D721Med (cell line): ENCODE results near the gene C2CD4A.
"Not testable (repeated sequence)": the region's sequence is repeated elsewhere in the genome, so short reads cannot be mapped to it uniquely, and the experiment has no call there.

ENCODE experiments used
- DNase-seq: peaks from one replicate; pipeline ENCODE4 v3.0.0; 2011; ENCODE audit warnings: low spot score; ENCODE audit not compliant: insufficient read length
- FAIRE-seq: peaks from 2 replicates; lab custom pipeline; 2011; peaks lifted over from hg19 to GRCh38; lab: Jason Lieb, UNC
- TF ChIP-seq, protein P1 (sequence below): IDR thresholded peaks from 2 replicates; pipeline ENCODE4 v1.5.1; 2012; ENCODE audit warnings: mild to moderate bottlenecking, control low read depth; ENCODE audit not compliant: insufficient read depth; ENCODE audit errors: missing control alignments

C2CD4A gene

DNA sequence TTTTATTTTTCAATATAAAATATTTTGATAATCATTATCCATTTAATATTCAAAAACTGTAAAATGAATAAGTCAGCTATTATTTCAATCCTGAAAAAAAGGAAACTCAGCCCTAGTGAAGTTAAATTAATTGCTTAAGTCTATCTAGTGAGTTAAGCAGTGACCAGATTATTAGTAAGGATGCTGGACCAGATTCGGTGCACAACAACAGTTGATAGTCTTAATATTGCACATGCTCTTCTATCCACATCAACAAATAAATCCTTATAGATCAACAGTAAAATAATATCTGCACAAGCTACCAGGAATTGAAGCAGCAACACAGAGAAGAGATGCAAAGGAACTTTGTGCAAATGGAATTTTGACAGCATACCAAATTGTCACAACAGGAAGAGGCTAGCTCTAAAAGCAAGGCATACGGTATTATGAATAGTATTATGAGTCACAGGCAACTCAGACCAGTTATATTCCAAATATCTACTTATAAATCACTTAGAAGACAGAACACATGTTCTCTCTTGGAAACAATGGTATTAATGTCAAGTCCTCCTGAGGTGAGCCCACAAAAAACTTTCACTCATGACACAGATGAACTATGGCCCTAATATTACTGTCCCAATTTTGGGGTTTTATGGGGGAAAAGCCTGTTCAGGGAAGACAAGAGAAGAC lies 31.4 kb upstream of the C2CD4A start:
- TF ChIP-seq, protein P1, sequence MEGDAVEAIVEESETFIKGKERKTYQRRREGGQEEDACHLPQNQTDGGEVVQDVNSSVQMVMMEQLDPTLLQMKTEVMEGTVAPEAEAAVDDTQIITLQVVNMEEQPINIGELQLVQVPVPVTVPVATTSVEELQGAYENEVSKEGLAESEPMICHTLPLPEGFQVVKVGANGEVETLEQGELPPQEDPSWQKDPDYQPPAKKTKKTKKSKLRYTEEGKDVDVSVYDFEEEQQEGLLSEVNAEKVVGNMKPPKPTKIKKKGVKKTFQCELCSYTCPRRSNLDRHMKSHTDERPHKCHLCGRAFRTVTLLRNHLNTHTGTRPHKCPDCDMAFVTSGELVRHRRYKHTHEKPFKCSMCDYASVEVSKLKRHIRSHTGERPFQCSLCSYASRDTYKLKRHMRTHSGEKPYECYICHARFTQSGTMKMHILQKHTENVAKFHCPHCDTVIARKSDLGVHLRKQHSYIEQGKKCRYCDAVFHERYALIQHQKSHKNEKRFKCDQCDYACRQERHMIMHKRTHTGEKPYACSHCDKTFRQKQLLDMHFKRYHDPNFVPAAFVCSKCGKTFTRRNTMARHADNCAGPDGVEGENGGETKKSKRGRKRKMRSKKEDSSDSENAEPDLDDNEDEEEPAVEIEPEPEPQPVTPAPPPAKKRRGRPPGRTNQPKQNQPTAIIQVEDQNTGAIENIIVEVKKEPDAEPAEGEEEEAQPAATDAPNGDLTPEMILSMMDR, result no peak
- DNase-seq, result no peak
- FAIRE-seq, result no peak

DNA sequence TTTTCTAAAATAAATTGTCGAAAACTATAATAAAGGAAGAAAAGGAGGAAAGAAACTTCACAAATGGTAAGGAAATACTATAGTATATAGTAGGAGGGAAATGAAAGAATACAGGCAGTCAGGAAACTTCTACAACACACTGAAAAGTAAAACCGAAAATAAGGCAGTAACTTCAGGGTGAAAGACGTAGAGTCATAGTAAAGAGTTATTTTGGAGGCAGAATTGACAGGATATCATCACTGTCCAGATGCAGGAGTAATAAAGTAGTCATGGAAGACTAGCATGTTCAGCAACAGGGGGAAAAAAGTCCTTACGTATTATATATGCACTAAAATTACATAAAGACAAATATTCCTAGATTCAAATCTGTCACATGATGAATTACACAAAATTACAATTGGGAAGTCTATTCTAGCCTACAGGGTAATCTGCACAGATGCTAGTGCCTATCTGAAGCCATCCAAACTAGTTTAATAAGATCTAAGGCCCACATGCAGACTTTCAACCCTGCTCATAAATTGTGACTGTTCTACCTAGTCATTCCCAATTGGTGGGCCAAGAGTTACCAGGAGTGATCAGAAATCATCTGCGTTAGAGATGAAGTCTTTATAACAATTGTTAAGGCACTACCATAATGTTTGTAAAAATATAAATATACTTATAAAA lies 20.6 kb upstream of the C2CD4A start:
- no peak for FAIRE-seq
- DNase-seq, result no peak
- TF ChIP-seq, protein P1, result no peak

GRCh38 chr15:62047282-62047827 lies 19.4 kb upstream of the C2CD4A start:
- TF ChIP-seq, protein P1, result no peak
- FAIRE-seq (no peak), DNase-seq (no peak)

GRCh38 chr15:62048254-62048653 lies 18.5 kb upstream of the C2CD4A start:
- FAIRE-seq, DNase-seq: not testable (repeated sequence)

DNA sequence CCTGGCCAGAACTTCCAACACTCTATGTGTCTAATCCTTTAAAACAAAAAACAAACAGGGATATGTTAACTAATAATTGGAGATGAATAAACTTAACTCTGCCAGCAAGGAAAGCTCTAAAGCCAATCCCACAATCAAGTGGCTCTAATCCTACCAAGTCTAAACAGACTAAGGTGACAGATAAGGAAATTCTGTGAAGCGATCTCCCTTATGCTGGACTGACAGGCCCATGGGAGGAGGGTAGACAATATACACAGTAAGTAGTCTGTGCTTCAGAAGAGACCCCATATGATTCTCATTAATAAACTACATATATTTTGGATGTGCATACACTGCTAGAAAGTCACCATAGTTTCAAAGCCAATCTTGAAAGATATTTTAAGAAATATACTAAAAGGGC lies 16.7 kb upstream of the C2CD4A start:
- FAIRE-seq, result no peak
- no peak for DNase-seq
- TF ChIP-seq, protein P1, result no peak

DNA sequence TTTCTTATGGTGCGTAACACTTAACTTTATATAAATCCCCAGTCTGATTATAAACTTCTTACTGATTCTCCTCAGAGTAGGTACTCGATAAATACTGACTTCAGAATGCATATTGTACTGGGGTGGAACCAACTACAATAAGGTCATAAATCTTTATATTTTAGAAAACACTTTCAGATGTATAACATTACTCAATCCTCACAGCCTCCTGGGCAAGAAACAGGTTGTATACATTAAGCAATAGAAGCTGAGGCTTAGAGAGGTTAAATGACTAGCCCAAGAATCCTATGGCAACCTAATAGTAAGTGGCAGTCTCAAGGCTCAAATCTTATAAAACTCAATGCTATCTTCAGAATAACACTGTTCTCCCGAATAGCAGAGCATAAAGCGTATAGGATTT lies 15.6 kb upstream of the C2CD4A start:
- DNase-seq (no peak), FAIRE-seq (no peak)
- TF ChIP-seq, protein P1, result no peak

GRCh38 chr15:62052713-62053112 lies 14.1 kb upstream of the C2CD4A start:
- FAIRE-seq (no peak), DNase-seq (no peak)
- TF ChIP-seq, protein P1, result no peak
